WERI-Rb-1 (cell line): ENCODE results near the gene STOX2.

Source experiments
- DNase-seq: peaks from one replicate; pipeline ENCODE4 v3.0.0-alpha.2; 2020
- H3K27ac ChIP-seq: fragments of 250-450 bp; sonication (Bioruptor Pico); 2 replicates; pipeline ENCODE4 v1.5.1; 2020; ENCODE audit warnings: mild to moderate bottlenecking, moderate library complexity
- H3K27me3 ChIP-seq: fragments of 250-450 bp; sonication (Bioruptor Pico); 2 replicates; pipeline ENCODE4 v1.5.1; 2021; ENCODE audit warnings: mild to moderate bottlenecking, low read depth, moderate library complexity; ENCODE audit not compliant: insufficient read depth, severe bottlenecking
- H3K36me3 ChIP-seq: fragments of 250-450 bp; sonication (Bioruptor Pico); 2 replicates; pipeline ENCODE4 v1.5.1; 2020; ENCODE audit warnings: mild to moderate bottlenecking, moderate library complexity
- H3K4me3 ChIP-seq: 2 replicates; pipeline ENCODE4 v1.5.1; 2011; ENCODE audit warnings: low read depth, mild to moderate bottlenecking, control low read depth, low read length
- H3K9me3 ChIP-seq: fragments of 250-450 bp; sonication (Bioruptor Pico); 2 replicates; pipeline ENCODE4 v1.5.1; 2021; ENCODE audit warnings: mild to moderate bottlenecking, moderate library complexity; ENCODE audit not compliant: severe bottlenecking
- CTCF ChIP-seq: IDR thresholded peaks from 2 replicates; pipeline ENCODE4 v1.5.1; 2011; ENCODE audit warnings: low read depth, mild to moderate bottlenecking, control low read depth, inconsistent platforms, low read length

The STOX2 gene

GRCh38 chr4:183962419-183962818 lies 57.3 kb downstream of the STOX2 start:
- Histone ChIP-seq H3K36me3 (no peaks in the 10 kb centered on the region), H3K9me3 (no peaks in the 10 kb centered on the region), H3K4me3 (no peak overlapping the region), H3K27ac (no peak overlapping the region), H3K27me3 (no peaks in the 10 kb centered on the region)
- DNase-seq, result no peak
- no peak for TF ChIP-seq CTCF

GRCh38 chr4:183966371-183966770 lies 61.3 kb downstream of the STOX2 start:
- no peak for DNase-seq
- no peaks in the 10 kb centered on the region for H3K9me3 ChIP-seq
- no peaks in the 10 kb centered on the region for H3K27me3 ChIP-seq
- H3K27ac ChIP-seq, result no peak overlapping the region
- H3K4me3 ChIP-seq, result no peak overlapping the region
- TF ChIP-seq CTCF, result no peak
- H3K36me3 ChIP-seq, result no peaks in the 10 kb centered on the region

- no peaks in the 10 kb centered on the region for H3K36me3 ChIP-seq
- no peak for TF ChIP-seq CTCF
- H3K9me3 ChIP-seq, result no peaks in the 10 kb centered on the region
- DNase-seq, result no peak
- H3K27me3 ChIP-seq, result no peaks in the 10 kb centered on the region
- no peak overlapping the region for H3K27ac ChIP-seq
- no peak overlapping the region for H3K4me3 ChIP-seq
Measured at GRCh38 chr4:183967266-183967665, 62.2 kb downstream of the STOX2 start.

- H3K4me3 ChIP-seq, result no peak overlapping the region
- H3K9me3 ChIP-seq, result peaks cover under 1% of the 10 kb centered on the region
- H3K27ac ChIP-seq, result no peak overlapping the region
- no peak for DNase-seq
- no peak for TF ChIP-seq CTCF
- H3K27me3 ChIP-seq, result no peaks in the 10 kb centered on the region
- no peaks in the 10 kb centered on the region for H3K36me3 ChIP-seq
Measured at GRCh38 chr4:183968502-183968901, 63.4 kb downstream of the STOX2 start.

GRCh38 chr4:183968931-183969330 lies 63.8 kb downstream of the STOX2 start:
- DNase-seq, result no peak
- no peak overlapping the region for H3K4me3 ChIP-seq
- H3K36me3 ChIP-seq, result no peaks in the 10 kb centered on the region
- H3K9me3 ChIP-seq, result peaks cover 3% of the 10 kb centered on the region
- H3K27me3 ChIP-seq, result no peaks in the 10 kb centered on the region
- no peak for TF ChIP-seq CTCF
- H3K27ac ChIP-seq, result no peak overlapping the region

GRCh38 chr4:183969596-183969995 lies 64.5 kb downstream of the STOX2 start:
- Histone ChIP-seq H3K36me3 (no peaks in the 10 kb centered on the region), H3K9me3 (peaks cover 3% of the 10 kb centered on the region), H3K4me3 (no peak overlapping the region), H3K27ac (no peak overlapping the region), H3K27me3 (no peaks in the 10 kb centered on the region)
- no peak for TF ChIP-seq CTCF
- DNase-seq, result no peak
